Midbrain (tissue), 1 donor: ENCODE results near the gene LRCH4.

Source experiments
- DNase-seq: peaks from one replicate; lab custom pipeline; 2025; lab: John Stamatoyannopoulos, UW

Gene LRCH4

DNA sequence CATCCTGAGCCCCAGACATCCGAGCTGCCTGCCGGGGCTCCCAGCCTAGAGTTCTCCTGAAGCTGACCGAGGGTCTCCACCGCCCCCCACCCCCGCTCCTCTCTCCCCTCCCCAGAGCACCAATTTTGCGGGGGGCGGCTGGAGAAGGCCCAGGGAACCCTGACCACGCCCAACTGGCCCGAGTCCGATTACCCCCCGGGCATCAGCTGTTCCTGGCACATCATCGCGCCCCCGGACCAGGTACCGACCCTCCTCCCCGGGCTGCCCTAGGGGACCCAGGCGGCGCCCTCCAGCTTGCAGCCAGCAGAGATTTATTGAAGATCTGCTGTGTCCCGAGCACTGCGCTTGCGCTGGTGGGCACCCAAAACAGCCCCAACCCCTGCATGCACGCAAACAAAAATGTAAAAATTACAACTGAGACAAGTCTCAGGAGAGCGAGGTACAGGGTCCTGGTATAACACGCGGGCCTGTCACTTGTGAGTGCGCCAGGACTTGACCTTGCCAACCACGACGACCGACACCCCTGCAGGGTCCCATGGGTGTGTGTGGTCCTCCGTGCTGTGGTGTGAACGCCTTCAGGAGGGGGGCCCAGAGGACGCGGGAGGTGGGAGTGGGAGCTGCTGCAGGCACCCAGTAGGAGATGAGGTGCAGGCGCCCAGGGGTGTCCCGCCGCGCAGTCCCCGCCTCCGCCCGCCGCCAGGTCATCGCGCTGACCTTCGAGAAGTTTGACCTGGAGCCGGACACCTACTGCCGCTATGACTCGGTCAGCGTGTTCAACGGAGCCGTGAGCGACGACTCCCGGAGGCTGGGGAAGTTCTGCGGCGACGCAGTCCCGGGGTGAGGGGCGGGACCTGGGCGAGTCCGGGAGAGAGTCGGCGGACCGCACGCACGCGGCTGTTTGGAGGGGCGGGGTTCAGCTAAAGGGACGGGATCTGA is 19.3 kb upstream of the LRCH4 start:
- no peak for DNase-seq

DNA sequence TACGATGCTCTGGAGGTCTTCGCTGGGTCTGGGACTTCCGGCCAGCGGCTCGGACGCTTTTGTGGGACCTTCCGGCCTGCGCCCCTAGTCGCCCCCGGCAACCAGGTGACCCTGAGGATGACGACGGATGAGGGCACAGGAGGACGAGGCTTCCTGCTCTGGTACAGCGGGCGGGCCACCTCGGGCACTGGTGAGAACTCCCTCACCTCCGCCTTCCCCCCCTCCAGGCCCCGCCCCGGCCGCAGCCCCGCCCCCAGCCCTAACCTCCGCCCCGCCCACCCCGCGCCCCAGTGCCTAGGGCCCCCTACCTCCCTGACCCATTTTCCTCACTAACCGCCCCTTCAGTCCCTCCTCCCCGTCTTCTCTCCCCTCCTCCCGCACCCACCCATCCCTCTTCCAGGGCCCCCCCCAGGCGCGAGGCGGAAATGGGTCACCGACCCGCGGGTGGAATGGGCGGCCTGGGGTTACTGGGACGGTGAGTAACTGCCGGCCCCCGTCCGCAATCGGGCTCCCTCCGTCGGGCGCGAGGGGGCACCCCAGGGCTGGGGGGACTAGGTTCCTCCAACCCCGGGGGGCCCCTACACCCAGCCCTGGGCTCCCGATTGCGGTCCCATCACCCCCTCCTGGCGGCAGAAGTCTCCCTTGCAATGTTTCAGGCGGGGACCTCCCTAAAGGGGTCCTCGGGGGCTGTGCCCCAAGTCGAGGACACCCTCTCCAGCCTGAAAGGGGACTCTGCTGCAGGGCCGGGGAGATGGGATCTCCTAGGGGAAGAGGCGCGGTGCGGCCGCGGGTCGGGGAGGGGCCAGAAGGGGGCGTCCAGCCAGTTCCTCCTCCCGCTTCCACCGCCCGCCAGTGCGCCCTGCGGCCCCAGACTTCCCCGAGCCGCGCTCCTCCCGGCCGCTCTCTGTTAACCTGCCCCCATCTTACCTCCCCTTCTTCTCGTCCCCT is 18.4 kb upstream of the LRCH4 start:
- peak; percentile 44 for DNase-seq

DNA sequence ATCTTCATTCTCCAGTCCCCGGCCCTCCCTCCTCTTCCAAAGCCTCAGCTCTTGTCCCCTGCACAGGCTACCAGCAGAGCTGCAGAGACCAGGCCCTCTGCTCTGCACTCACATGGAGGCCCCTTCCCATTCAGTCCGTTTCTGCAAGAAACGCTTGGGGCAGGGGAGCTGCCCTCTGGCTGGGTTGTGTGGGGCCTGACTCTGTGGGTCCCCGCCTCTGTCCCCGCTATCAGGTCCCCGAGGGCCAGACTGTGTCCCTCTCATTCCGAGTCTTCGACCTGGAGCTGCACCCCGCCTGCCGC is 17.7 kb upstream of the LRCH4 start:
- DNase-seq: no peak

DNA sequence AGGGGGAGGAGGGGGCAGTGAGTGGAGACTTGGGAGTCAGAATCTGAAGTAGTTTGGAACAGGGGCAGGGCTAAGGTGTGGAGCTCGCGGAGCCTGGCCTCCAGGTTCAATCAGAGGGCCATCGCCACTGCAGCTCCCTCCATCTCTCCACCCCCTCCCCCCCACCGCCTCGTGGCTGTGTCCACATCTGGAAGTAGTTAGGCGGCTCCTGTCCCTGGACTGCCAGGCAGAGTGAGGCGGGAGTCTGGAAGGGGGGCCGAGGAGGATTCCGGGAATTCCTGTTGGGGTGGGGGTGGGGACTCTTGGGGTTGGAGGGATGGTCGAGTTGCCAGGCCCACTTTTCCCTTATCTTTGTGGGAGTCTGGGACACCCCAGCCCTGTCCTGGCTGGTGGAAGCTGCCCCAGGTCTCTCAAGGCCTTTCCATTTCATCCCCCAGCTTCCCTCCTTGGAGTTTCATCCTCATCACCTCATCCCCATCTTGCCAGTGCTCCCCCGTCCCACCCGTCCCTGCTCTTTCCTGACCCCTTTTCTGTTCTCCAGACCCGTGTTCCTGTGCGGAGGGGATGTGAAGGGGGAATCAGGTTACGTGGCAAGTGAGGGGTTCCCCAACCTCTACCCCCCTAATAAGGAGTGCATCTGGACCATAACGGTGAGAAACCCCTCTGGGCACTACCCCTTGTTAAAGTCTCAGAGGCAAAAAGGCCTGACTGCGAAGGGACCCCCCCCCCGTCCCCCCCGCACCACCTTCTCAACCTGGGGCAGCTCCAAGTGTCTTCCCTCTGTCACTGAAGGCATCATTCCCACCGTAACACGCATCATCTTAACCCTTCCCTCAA is 17.2 kb upstream of the LRCH4 start:
- DNase-seq: no peak

DNA sequence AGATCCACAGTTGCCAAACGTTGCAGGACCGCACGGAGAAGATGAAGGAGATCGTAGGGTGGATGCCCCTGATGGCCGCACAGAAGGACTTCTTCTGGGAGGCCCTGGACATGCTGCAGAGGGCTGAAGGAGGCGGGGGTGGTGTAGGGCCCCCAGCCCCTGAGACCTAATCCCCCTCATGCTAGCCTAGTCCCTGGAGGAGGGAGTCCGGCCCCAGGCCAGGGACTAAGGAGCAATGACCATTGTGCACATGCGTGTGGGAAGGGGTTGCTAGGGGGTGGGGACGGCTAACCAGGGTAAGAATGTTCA is 14.8 kb upstream of the LRCH4 start:
- no peak for DNase-seq

DNA sequence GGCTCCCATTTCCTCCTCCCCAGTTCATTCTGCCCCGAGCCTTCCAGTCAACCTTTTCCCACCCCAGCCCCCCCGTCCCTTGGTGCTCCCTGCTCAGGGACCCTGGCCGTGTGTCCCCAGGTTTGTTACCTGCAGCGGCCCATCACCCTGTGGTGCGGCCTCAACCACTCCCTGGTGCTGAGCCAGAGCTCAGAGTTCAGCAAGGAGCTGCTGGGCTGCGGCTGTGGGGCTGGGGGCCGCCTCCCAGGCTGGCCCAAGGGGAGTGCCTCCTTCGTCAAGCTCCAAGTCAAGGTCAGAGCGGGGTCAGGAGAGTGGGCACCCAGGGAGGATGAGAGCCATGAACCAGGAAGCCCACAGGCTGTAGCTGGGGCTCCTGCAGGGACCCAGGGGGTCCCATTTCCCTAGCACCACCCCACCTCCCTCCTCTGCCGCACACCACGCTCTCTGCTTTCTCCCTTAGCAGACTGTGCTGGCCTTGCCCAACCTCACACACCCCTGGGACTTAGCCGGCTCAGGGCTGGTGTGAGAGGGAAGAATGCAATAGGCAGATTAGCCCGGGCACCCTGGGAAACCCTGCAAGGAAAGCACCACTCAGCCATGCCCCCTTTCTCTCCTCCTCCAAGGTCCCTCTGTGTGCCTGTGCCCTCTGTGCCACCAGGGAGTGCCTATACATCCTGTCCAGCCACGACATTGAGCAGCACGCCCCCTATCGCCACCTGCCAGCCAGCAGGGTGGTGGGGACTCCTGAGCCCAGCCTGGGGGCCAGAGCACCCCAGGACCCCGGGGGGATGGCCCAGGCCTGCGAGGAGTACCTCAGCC is 14.2 kb upstream of the LRCH4 start:
- no peak for DNase-seq

DNA sequence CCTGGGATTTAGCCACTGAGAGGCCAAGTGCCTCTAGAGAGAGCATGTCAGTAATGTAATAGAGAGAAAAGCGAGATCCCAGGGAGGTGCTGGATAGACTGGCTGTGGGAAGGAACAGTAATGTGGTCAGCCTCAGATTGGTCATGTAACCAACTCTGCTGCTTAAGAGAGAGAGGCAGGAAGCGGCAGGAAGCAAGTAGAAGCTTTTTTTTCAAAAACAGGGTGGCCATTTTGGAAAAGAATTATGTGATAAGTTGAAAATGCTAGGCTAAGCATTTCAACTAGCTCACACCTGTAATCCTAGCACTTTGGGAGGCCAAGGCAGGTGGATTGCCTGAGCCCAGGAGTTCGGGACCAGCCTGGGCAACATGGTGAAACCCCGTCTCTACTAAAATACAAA is 12.5 kb upstream of the LRCH4 start:
- DNase-seq: no peak

DNA sequence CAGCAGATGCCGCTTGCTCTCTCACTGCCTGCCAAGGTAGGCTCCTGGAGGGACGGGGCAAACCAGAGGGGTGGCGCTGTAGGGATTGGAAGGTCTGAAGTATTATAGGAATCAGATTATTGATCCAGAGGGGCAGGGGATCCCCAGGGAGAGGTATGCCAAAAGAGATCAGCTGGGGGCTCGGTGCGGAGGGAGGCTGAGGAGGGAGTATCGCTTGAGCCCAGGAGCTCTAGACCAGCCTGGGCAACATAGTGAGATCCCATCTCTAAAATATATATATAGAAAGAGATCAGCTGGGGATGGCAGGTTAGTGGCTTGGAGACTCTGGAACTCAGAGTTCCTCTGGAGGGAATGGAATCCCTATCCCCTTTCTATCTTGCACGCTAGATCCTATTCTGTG is 9.3 kb upstream of the LRCH4 start:
- no peak for DNase-seq

DNA sequence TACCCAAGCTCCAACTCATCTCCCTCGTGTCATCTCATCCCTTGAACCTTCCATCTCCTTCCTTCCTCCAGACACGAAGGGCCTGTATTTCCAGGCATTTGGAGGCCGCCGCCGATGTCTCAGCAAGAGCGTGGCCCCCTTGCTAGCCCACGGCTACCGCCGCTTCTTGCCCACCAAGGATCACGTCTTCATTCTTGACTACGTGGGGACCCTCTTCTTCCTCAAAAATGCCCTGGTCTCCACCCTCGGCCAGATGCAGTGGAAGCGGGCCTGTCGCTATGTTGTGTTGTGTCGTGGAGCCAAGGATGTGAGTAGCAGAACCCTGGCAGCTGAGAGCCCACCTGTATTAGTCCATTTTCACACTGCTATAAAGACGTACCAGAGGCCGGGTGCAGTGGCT is 5.7 kb upstream of the LRCH4 start:
- no peak for DNase-seq

DNA sequence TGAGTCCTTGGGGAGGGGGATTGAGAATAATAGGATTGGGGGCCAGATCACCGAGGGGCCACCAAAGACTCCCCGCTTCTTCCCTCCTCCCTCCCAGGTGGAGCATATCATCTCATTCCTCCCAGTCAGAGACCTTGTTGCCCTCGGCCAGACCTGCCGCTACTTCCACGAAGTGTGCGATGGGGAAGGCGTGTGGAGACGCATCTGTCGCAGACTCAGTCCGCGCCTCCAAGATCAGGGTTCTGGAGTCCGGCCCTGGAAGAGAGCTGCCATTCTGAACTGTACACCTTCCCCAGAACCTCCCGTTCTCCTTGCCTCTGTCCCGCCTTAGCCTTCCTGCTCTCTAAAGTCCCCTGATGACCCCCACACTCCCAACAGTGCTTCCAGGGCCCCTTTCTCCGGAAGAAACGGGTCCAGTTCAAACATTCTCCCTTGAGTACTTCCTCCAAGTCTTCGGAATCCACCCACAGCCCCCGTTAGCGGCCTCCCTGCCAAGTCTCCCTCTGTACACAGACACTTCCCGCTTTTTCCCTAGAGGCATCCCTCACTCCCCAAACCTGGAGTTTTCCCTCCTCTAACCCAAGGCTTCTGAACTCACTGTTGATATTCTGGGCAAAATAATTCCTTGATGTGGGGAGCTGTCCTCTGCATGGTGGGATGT is 4.3 kb upstream of the LRCH4 start:
- DNase-seq: no peak

DNA sequence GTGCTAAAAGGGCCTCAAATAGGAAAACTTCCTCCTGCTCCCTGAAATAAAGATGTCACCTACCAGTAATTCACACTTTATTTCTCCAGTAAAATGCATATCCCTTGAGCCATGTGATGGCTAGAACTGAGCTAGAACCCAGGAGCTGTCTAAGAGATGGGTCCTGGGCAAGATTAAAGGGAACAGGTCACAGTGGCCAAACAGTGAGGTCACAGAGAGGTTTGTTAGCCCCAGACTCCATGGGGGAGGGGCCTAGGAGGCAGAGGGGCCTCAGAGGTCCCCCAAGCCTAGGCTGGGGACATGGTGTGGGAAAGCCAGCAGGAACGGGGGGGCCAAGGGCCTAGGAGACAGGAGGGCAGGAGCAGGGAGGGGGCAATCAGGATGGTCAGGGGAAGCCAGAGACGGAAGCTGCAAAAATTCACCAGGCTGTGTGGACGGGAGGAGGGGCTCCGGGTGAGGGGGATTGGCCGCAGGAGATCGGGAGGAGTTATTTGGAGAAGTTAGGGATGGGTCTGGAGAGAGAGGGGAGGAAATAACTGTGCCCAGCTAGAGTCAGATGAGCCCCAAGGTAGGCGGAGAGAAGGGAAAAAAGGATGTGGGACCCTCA is 3.5 kb upstream of the LRCH4 start:
- no peak for DNase-seq

DNA sequence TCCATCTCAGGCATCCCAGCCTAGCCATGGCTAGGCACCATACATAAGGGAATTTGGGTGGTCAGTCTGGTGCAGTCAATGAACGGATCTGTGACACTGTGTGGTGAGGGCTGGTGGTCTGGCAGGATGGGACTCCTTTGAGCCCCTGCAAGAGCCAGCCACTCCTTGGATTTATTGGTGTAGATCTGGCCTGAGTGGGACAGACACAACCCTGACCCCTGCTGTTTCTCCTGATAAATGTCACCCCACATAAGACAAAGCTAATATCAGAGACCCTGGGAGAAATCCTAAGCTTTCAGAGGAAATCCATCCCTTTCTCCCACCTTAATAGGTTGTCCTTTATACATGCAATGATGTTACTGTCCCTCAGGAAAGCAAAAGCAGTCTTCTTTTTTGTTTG is 2.5 kb upstream of the LRCH4 start:
- no peak for DNase-seq

DNA sequence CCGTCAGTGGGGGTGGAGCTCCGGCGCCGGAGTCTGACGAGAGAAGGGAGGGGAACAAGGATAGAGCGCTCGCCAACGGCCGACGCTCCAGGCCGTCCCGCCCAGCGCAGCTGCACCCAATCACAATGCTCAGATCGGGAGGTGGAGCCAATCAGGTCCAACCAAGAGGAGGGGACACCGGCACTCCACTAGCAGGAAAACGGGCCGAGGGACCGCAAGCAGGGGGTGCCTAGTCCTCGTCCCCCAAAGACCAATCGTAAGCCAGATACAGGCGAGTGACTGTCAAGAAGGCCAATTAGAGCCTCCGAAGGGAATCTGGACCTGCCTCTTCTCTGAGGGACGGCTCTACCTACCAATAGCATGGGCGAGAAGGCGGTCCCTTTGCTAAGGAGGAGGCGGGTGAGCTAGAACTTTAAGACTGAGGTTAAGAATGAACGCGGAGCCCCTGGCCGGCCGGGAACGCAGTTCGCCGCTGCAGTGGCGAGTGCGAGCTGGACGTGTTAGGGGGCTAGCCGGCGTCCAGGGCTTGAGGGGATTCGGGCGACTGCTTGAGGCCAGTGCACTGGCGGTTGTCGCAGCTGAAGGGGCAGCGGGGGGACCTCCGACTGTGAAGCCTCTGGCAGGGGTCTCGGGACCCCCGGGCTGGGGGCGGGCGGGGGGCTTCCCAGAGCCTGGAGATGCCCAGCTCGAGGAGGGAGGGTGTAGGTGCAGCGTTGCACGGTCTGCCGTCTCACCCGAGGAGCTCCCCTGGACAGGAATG is 517 bp upstream of the LRCH4 start, which contains the start of gene FBXO24:
TSS of gene FBXO24 (plus strand) at position 63 of the 760 bp plus-strand sequence. CDS start at position 361, 298 bp downstream.
- DNase-seq: peak; percentile 100

DNA sequence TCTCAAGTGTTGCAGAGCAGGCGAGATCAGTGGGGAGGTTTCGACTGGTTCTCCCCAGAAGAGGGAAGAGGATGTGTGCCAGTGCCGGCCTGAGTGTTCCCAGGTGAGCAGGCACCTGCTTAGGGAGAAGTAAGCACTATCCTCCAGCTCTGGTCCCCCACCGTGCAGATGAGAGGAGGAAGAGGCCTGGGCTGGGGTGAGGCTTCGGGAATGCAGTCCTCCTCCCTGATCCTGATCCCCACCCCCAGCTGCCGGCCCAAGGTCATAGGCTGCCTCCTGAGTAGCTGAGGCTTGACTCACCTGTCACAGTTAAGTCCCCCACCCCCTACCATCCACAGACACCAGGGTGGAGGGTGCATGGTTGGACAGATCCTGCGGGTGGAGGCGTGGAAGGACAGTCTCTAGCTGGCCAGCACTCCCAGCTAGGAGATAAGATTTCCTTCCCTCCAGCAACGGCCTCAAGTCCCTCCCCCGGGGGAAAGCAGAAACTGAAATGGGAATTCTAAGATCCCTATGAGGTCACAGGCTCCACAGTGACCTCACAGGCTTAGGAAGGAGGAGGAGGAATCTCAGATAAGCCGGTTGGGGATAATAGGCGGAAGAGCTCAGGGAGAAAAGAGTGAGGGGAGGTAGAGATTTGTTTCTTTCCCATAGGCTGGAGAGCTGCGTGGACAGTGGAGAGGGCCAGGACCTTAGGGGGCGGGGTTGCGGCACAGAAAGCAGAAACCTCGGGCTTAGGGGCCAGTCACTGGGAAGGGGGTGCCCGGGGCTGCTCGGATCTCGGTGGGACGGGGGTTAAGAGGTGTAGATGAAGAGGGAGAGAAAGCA is 1.0 kb downstream of the LRCH4 start:
- no peak for DNase-seq

DNA sequence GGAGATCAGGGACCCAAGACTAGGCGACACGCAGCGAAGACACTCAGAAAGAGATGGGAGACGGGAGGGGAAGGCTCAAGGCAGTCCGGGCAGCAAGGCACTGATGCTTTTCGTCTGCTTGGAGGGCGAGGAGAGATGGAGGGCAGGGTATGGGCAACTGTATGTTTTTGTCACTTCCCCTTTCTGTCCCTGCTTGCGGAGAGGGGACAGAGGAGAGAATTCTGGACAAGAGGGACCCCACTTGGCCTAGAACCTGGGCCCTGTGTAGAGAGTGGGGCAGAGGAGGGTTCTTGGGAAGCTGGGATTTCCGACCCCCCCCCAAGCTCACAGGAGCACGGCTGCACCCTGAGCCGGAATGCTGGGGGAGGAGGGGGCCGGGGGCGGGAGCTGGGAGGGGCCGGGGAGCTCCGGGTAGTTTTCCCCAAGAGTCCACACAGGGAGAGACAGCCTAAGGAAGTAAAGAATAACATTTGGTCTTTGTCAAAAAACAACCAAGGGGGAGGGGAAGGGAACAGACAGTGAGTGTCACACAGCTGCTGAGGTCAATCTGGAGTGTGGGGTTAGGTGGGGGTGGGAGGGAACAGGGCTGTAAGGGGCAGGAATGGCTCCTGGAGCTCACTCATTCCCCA is 1.8 kb downstream of the LRCH4 start:
- no peak for DNase-seq

DNA sequence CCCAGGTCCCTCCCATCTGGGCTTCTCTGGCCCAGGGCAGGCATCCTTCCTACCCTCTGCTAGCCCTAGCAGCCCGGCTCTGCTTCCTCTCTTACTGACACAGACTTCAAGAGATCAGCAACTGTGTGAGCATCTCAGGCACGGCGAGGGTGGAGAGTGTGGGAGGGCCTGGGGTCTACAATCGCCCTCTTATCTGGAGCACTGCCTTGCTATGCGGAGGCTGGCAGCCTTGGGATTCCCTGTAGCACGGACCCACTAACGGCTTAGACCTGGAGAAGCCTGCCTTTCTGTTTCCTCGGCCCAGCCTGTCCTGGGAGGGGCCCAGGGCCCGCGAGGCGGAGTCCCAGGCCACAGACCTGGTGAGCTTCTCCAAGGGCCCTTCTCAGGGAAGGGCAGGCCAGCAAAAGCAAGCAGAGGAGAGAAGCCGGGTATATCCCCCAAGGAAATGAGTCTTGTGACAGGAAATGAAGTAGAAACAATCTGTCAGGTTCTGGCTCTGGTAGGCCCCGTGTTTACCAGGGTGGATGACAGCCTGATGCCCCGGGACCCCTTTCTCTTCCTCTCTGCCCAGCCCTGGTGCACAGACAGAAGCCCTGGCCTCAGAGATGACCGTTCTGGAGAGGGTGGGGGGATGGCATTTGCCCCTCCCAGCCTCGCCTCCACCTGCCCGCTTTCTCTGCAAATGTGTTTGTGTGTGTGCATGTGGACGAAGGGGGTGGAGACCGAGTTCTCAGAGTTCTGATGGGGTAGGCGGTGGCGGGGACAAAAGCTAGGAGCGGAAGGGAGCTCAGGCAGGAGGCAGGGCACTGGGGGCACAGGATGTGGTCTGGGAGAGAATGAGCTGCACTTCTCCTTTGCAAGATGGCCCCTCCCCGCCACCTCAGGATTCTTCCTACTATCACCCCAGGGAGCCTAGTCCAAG is 2.5 kb downstream of the LRCH4 start:
- no peak for DNase-seq

DNA sequence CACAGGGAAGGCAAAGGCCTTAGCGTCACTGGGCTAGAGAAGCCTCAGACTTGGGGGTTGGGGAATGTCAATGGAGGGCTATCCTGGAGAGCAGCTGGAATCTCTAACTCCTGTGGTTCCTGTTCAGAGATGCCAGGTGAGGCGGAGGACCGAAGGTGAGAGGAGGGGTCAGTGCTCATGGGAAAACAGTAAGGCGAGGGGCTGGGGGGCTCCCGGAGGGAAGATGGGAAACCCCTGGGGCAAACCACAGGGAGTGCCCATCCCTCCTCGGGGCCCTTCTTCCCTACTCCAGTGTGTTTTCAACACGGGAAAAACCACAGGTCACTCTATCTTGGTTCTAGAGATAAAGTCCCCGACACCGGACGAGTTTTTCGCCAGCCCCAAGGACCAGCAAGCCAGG is 3.3 kb downstream of the LRCH4 start:
- no peak for DNase-seq
